Liver (tissue), 9 donors: Measurements from ENCODE around the gene RAB18. TPM values are rescaled to one million over a fixed set of nuclear protein-coding genes. Genes with fewer than 3 reads are reported as not detected.

Source experiments
- DNase-seq: peaks from one replicate; pipeline ENCODE4 v3.0.0-alpha.2; 2017; ENCODE audit warnings: low spot score
- H3K27ac ChIP-seq, 2 donors: one replicate each; pipeline ENCODE4 v1.7.0; 2013; ENCODE audit warnings: inconsistent platforms in 2 of 2, low read length in 2 of 2, control low read depth in 1 of 2, low read depth in 1 of 2, mild to moderate bottlenecking in 1 of 2
- H3K27me3 ChIP-seq, 4 donors: one replicate each; pipeline versions ENCODE4 v1.6.1 to v1.7.0; 2013; ENCODE audit warnings: low read length in 3 of 4, inconsistent platforms in 1 of 4, mild to moderate bottlenecking in 1 of 4, moderate library complexity in 1 of 4; ENCODE audit not compliant: control insufficient read depth in 4 of 4, insufficient read depth in 4 of 4
- H3K36me3 ChIP-seq, 4 donors: one replicate each; pipeline versions ENCODE4 v1.6.1 to v1.7.0; 2013; ENCODE audit warnings: low read length in 3 of 4, mild to moderate bottlenecking in 3 of 4, low read depth in 1 of 4, moderate library complexity in 1 of 4; ENCODE audit not compliant: control insufficient read depth in 4 of 4, insufficient read depth in 3 of 4
- H3K4me1 ChIP-seq, 4 donors: one replicate each; pipeline versions ENCODE4 v1.6.1 to v1.7.0; 2013; ENCODE audit warnings: low read length in 3 of 4, mild to moderate bottlenecking in 3 of 4, moderate library complexity in 1 of 4; ENCODE audit not compliant: control insufficient read depth in 4 of 4, insufficient read depth in 4 of 4
- H3K4me3 ChIP-seq, 3 donors: one replicate each; pipeline versions ENCODE4 v1.6.1 to v1.7.0; 2013; ENCODE audit warnings: low read length in 3 of 3, control low read depth in 1 of 3, low read depth in 1 of 3, mild to moderate bottlenecking in 1 of 3
- H3K9ac ChIP-seq, 2 donors: one replicate each; pipeline ENCODE4 v1.7.0; 2013; ENCODE audit warnings: low read length in 2 of 2, mild to moderate bottlenecking in 2 of 2, moderate library complexity in 2 of 2, control low read depth in 1 of 2, low read depth in 1 of 2
- H3K9me3 ChIP-seq, 4 donors: one replicate each; pipeline versions ENCODE4 v1.6.1 to v1.7.0; 2013; ENCODE audit warnings: low read length in 3 of 4; ENCODE audit not compliant: control insufficient read depth in 4 of 4
- EGR1 ChIP-seq, 2 donors: IDR thresholded peaks; 2 replicates each; pipeline ENCODE4 v1.6.1; 2016 to 2018; ENCODE audit warnings: antibody characterized with exemption in 2 of 2, low read depth in 2 of 2
- FOXA1 ChIP-seq: IDR thresholded peaks from 2 replicates; pipeline ENCODE4 v1.6.1; 2016; ENCODE audit warnings: antibody characterized with exemption
- FOXA2 ChIP-seq: IDR thresholded peaks from 2 replicates; pipeline ENCODE4 v1.6.1; 2016; ENCODE audit warnings: antibody characterized with exemption
- GABPA ChIP-seq, 2 donors: IDR thresholded peaks in 1 of 2; conservative IDR thresholded peaks in 1 of 2; 2 replicates each; pipeline ENCODE4 v1.6.1; 2016; ENCODE audit warnings: antibody characterized with exemption in 2 of 2, mild to moderate bottlenecking in 1 of 2, moderate library complexity in 1 of 2
- HNF4A ChIP-seq, 2 donors: conservative IDR thresholded peaks; 2 replicates each; pipeline ENCODE4 v1.6.1; 2016; ENCODE audit warnings: antibody characterized with exemption in 2 of 2, mild to moderate bottlenecking in 2 of 2
- HNF4G ChIP-seq: IDR thresholded peaks from 2 replicates; pipeline ENCODE4 v1.6.1; 2016; ENCODE audit warnings: antibody characterized with exemption
- JUND ChIP-seq, 2 donors: IDR thresholded peaks; 2 replicates each; pipeline ENCODE4 v1.6.1; 2016; ENCODE audit warnings: antibody characterized with exemption in 2 of 2
- MAX ChIP-seq: IDR thresholded peaks from 2 replicates; pipeline ENCODE4 v1.6.1; 2016; ENCODE audit warnings: antibody characterized with exemption
- NR2F2 ChIP-seq: IDR thresholded peaks from 2 replicates; pipeline ENCODE4 v1.6.1; 2016; ENCODE audit warnings: antibody characterized with exemption
- RAD21 ChIP-seq, 2 donors: IDR thresholded peaks; 2 replicates each; pipeline ENCODE4 v1.6.1; 2016; ENCODE audit warnings: antibody characterized with exemption in 2 of 2, mild to moderate bottlenecking in 2 of 2
- RXRA ChIP-seq, 2 donors: IDR thresholded peaks; 2 replicates each; pipeline ENCODE4 v1.6.1; 2017 to 2018; ENCODE audit warnings: antibody characterized with exemption in 2 of 2, mild to moderate bottlenecking in 1 of 2
- SP1 ChIP-seq: IDR thresholded peaks from 2 replicates; pipeline ENCODE4 v1.6.1; 2018; ENCODE audit warnings: antibody characterized with exemption, mild to moderate bottlenecking
- TAF1 ChIP-seq: conservative IDR thresholded peaks from 2 replicates; pipeline ENCODE4 v1.6.1; 2016; ENCODE audit warnings: antibody characterized with exemption, mild to moderate bottlenecking
- YY1 ChIP-seq: IDR thresholded peaks from 2 replicates; pipeline ENCODE4 v1.6.1; 2016; ENCODE audit warnings: antibody characterized with exemption, mild to moderate bottlenecking
- ZBTB33 ChIP-seq: IDR thresholded peaks from 2 replicates; pipeline ENCODE4 v1.6.1; 2016; ENCODE audit warnings: antibody characterized with exemption
- WGBS: extraction: QIAGEN DNeasy Blood & Tissue Kit; methylation state at CpG from one replicate; pipeline ENCODE4 v1.1.7; 2013; 5-methylcytosine and 5-hydroxymethylcytosine counted together
- polyA plus RNA-seq, 2 donors: library from polyadenylated mRNA; stranded (reverse) in 1 of 2; unstranded in 1 of 2; fragments of 200-250 nt in 1 of 2; fragments of >200 nt in 1 of 2; fragmentation: Nextera tagmentation in 1 of 2; extraction: Ambion mirVana in 1 of 2; gene quantifications; one replicate each; pipeline versions ENCODE4 v1.2.1 to v1.2.3, GENCODE V29; 2013 to 2015
- total RNA-seq, 2 donors: library from RNA; depleted of rRNA; stranded (reverse); fragments of >200 nt; gene quantifications; one replicate each; pipeline ENCODE4 v1.2.3, GENCODE V29; 2014
- TF ChIP-seq, protein P1 (sequence below): IDR thresholded peaks from 2 replicates; pipeline ENCODE4 v1.6.1; 2016; ENCODE audit warnings: antibody characterized with exemption
- TF ChIP-seq, protein P2 (sequence below): IDR thresholded peaks from 2 replicates; pipeline ENCODE4 v1.6.1; 2016; ENCODE audit warnings: antibody characterized with exemption, mild to moderate bottlenecking
- TF ChIP-seq, protein P3 (sequence below): fragments of 150-350 bp; IDR thresholded peaks from 2 replicates; pipeline ENCODE4 v1.5.1; 2017; ENCODE audit warnings: improper control_type of control experiment, low read depth, low read length; ENCODE audit not compliant: missing input control
- donor health status: healthy.
- donor health status: healthy.
- donor health status: healthy.
- donor health status: healthy.
- donor health status: healthy.

Gene RAB18
- total and polyA plus RNA-seq, 4 donors: 19.8 to 57.8 (median 25.2) TPM

GRCh38 chr10:27529010-27529783 is 25.1 kb downstream of the RAB18 start:
- Histone ChIP-seq H3K27me3 (no peaks in the 10 kb centered on the region), H3K27ac (no peak overlapping the region), H3K36me3 (peaks cover 0 to 8% (median 2%) of the 10 kb centered on the region in 4 donors), H3K4me1 (peaks cover 0 to 5% (median 2%) of the 10 kb centered on the region in 4 donors), H3K9ac (no peak overlapping the region), H3K9me3 (no peaks in the 10 kb centered on the region), H3K4me3 (no peak overlapping the region)
- WGBS: 98% methylated on average over 3 of the region's 3 CpGs
- TF ChIP-seq, protein P1, sequence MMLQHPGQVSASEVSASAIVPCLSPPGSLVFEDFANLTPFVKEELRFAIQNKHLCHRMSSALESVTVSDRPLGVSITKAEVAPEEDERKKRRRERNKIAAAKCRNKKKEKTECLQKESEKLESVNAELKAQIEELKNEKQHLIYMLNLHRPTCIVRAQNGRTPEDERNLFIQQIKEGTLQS: no peak
- TF ChIP-seq ZBTB33: no peak
- TF ChIP-seq FOXA2: no peak
- TF ChIP-seq, protein P2, sequence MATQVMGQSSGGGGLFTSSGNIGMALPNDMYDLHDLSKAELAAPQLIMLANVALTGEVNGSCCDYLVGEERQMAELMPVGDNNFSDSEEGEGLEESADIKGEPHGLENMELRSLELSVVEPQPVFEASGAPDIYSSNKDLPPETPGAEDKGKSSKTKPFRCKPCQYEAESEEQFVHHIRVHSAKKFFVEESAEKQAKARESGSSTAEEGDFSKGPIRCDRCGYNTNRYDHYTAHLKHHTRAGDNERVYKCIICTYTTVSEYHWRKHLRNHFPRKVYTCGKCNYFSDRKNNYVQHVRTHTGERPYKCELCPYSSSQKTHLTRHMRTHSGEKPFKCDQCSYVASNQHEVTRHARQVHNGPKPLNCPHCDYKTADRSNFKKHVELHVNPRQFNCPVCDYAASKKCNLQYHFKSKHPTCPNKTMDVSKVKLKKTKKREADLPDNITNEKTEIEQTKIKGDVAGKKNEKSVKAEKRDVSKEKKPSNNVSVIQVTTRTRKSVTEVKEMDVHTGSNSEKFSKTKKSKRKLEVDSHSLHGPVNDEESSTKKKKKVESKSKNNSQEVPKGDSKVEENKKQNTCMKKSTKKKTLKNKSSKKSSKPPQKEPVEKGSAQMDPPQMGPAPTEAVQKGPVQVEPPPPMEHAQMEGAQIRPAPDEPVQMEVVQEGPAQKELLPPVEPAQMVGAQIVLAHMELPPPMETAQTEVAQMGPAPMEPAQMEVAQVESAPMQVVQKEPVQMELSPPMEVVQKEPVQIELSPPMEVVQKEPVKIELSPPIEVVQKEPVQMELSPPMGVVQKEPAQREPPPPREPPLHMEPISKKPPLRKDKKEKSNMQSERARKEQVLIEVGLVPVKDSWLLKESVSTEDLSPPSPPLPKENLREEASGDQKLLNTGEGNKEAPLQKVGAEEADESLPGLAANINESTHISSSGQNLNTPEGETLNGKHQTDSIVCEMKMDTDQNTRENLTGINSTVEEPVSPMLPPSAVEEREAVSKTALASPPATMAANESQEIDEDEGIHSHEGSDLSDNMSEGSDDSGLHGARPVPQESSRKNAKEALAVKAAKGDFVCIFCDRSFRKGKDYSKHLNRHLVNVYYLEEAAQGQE: no peak
- no peak for TF ChIP-seq SP1
- no peak for TF ChIP-seq RXRA (IDR thresholded peaks at IDR 0.05)
- TF ChIP-seq JUND (IDR thresholded peaks at IDR 0.05): no peak
- no peak for TF ChIP-seq YY1
- TF ChIP-seq RAD21 (IDR thresholded peaks at IDR 0.05): no peak
- TF ChIP-seq MAX: no peak
- TF ChIP-seq FOXA1: no peak
- no peak for TF ChIP-seq GABPA (IDR thresholded peaks at IDR 0.05 in 1 of 2, conservative IDR thresholded peaks at IDR 0.05 in 1 of 2)
- no peak for TF ChIP-seq HNF4A (conservative IDR thresholded peaks at IDR 0.05)
- no peak for TF ChIP-seq HNF4G
- TF ChIP-seq, protein P3, sequence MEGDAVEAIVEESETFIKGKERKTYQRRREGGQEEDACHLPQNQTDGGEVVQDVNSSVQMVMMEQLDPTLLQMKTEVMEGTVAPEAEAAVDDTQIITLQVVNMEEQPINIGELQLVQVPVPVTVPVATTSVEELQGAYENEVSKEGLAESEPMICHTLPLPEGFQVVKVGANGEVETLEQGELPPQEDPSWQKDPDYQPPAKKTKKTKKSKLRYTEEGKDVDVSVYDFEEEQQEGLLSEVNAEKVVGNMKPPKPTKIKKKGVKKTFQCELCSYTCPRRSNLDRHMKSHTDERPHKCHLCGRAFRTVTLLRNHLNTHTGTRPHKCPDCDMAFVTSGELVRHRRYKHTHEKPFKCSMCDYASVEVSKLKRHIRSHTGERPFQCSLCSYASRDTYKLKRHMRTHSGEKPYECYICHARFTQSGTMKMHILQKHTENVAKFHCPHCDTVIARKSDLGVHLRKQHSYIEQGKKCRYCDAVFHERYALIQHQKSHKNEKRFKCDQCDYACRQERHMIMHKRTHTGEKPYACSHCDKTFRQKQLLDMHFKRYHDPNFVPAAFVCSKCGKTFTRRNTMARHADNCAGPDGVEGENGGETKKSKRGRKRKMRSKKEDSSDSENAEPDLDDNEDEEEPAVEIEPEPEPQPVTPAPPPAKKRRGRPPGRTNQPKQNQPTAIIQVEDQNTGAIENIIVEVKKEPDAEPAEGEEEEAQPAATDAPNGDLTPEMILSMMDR: no peak
- TF ChIP-seq TAF1: no peak
- no peak for TF ChIP-seq EGR1 (IDR thresholded peaks at IDR 0.05; ENCODE audit: low read depth in 2 of 2)
- no peak for TF ChIP-seq NR2F2
- no peak for DNase-seq
